Urothelium cell line (cell line): ENCODE measurements around the gene RNF126.
A peak's percentile ranks its signal among the peaks of the same experiment; 100 is the strongest.
"Not testable (repeated sequence)": the region's sequence is repeated elsewhere in the genome, so short reads cannot be mapped to it uniquely, and the experiment has no call there.

Experiments
- DNase-seq: peaks from one replicate; pipeline ENCODE4 v3.0.0; 2011; ENCODE audit warnings: low spot score, mixed read lengths
- FAIRE-seq: peaks from 2 replicates; lab custom pipeline; 2011; peaks lifted over from hg19 to GRCh38; lab: Jason Lieb, UNC

RNF126 gene

DNA sequence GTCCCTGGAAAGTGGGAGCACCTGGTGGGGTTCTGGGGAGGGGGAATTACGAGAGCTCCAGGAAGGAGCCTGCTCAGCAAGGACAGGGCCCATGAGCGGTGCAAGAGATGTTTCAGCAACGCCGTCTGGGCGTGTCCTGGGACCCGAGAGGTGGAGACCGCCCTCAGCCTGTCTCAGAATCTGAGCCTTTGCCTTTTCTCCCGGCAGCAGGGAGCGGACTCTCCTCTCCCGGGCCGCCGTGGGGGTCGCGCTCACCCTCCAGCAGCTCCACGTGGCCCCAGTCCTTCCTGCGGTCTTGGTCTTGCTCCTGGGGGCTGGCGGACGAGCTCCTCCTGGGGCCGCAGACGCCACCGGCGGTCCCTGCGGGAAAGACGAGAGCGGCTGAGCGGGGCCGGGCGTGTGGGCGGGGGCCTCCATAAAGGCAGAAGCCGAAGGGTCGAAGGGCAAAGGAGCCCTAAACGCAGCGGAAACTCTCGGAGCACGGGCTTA is 30.4 kb downstream of the RNF126 start:
- DNase-seq (peak; percentile 51), FAIRE-seq (no peak)

DNA sequence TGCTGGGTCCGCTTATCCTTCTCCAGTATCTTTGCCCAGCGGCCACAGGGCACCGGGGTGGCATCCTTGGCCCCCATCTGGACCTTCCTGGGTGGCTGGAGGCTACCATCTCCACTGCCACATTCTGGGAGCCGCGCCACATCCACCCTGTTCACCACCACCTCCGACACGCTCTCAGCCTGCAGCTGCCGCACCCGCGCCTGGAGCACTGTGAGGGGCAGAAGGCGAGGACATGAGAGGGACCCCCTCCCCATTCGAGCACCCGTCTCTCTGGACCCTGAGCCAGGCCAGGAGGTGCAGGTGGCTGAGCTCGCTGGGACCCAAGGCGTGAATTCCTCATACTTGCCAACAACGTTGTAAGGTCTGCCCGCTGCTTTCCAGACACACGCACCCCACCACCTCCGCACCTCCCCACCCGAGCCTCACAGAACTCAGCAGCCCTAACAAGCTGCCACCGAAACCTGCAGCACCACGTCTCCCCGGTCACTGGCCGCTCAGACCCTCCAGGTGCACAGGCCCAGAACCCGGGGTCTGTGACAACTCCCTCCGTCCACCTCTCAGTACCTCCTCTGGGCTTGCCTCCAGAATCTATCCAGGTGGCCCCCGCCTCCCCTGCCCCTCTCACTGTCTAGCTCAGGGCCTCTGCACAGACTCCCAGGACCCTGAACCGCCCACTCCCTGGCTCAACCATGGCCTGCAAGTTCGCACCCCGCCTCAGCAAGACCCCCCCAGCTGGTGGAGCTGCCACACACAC is 32.9 kb downstream of the RNF126 start:
- FAIRE-seq (no peak), DNase-seq (no peak)

DNA sequence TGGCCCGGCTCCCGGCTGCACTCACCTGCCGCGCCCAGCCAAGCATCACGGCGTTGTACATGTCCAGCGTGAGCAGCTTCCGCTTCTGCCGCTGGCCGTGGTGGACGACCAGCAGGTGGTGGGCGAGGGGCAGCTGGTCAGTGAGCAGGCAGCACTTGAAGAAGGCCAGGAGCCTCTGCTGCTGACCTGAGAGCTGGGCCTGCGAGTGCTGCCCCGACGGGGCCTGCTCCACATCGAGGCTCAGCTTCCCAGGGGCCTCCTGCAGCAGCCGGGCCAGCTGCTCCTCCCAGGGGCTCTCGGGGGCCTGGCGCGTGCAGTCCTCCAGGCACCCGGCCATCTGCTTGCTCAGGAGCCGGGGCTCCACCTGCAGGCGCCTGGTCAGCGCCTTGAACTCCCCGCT is 33.5 kb downstream of the RNF126 start:
- not testable (repeated sequence) for DNase-seq, FAIRE-seq

DNA sequence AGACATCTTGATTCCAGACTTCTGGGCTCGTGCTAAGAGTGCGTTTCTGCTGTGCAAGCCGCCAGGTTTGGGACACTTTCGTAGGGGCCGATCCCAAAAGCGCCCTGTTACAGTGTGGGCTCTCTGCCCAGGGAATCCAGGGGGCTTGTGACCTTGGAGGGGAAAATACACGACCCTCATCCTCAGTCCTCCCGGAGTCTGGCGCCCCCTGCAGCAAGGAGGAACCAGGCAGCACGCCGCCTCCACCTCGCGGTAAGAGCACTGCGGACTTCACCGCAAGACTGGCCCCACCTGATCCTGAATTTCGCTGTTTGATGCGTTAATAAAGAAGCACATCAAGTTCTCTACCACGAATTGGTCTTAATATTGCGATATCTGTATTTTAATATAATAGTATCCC is 34.8 kb downstream of the RNF126 start:
- FAIRE-seq: no peak
- no peak for DNase-seq

DNA sequence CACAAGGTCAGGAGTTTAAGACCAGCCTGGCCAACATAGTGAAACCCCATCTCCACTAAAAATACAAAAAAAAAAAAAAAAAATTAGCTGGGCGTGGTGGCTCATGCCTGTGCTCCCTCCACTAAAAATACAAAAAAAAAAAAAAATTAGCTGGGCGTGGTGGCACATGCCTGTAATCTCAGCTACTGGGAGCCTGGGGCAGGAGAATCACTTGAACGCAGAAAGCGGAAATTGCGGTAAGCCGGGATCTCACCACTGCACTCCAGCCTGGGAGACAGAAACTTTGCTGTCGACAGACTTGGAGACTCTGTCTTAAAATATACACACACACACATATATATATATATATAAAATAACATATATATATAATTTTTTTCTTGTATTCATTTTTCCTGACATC is 36.4 kb downstream of the RNF126 start:
- not testable (repeated sequence) for FAIRE-seq, DNase-seq

DNA sequence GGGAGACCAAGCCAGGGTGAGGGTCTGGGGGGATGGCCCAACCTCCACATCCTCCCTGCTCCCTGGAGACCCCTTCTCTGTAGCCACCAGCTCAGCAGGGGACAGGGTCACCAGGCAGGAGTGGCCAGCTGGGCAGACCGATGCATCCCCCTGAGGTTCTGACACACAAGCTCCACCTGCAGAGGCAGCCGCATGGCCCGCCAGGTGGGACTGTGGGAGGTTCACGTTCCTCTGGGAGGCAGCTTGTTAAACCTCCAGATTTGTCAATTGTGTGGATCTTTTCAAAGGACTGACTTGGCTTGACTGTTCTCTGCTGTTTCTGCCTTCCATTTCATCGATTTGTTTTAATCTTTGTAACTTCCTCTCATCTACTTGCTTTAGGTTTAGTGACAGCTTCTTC is 37.8 kb downstream of the RNF126 start:
- FAIRE-seq (no peak), DNase-seq (no peak)

DNA sequence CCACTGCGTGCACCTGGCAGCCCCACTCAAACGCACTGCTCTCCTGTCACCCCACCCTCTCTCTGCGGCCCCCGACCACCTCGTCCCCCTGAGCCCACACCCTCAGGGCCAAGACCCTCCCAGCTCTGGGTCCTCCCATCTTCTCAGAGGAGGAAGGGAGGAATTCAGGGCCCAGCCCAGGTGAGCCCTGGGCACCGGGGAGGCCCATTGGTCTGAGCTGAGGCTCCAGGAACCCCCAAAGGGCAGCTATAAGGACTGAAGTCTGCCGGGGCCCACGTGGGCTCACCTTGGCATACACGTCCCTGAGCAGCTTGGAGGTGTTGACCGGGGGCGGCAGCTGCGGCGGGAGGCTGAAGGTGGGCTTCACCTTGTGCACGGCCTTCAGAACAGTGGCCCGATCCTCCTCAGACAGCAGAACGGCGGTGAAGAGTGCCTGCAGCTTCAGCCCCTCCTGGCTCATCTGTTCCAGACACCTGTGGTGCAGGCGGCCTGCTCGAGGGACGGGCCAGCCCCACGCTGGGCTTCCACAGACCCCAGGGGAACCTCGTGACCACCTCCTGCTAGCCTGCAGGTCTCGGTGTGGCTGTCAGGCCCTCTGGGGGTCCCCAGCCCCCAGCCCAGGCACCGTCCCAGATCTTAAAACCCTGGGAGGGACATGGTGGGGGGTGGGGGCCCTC is 38.4 kb downstream of the RNF126 start:
- FAIRE-seq: peak; percentile 20

DNA sequence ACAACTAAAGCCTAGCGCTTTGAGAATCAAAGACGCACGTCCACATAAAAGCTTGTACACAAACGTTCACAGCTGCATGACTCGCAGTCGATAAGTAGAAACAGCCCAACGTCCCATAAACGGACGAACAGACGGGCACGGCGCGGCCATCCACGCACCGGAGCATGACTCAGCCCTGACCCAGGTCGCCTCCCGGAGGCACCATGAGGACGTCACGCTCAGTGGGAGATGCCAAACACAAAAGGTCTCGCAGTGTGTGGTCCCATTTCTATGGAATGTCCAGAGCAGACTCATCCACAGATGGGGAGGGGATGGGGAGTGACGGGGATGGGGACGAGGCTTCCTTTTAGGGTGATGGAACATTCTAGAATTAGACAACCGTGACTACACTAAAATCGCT is 39.0 kb downstream of the RNF126 start:
- no peak for DNase-seq
- FAIRE-seq: no peak

More for the DNA sequence above, 38.4 kb downstream of the RNF126 start:
- no peak for DNase-seq

DNA sequence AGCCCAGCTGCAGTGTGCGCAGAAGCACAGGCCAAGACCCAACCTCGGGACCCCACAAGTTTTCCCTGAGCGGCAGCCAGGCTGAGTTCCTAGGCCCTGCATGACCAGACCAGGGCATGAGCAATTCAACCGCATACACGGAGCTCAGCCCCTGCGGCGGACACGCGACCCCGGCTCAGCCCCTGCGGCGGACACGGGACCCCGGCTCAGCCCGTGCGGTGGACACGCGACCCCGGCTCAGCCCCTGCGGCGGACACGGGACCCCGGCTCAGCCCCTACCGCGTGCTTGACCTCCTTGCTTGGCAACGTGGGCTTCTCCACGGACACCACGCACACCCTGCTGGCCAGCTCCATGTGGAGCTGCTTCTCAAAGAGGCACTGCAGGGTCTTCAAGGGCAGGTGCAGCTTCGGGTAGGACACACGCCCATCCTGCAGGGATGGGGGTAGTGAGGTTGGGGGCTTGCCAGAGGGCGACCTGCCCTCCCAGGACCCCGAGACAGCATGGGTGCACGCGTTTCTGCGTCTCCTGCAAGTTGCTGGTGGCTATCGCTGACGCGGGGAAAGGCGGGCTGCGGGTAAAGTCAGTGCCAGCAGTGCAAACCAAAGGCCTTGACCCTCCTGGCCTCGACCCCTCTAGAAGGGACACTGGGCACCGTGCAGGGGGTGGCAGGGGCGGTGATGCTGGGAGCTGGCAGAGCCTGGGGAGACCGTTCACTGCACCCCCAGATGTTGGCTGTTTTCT is 39.7 kb downstream of the RNF126 start:
- DNase-seq (no peak), FAIRE-seq (no peak)

DNA sequence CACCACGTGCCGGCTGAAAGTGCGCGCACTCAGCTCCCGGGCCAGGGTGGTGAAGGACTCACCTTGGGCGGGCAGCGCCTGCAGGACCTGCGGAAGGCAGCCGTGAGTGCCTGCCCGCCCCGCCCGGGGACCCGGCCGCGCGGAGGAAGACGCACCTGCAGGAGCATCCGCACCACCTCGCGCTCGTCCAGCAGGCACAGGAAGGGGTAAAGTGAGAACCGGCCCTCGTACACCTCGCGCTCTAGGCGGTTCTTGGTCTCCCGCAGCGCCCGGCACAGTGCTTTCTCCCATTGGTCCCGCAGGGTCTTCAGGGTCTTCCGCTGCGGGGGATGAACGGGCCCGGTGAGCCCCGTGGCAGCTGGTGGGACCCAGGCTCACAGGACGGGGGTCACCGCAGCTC is 40.3 kb downstream of the RNF126 start:
- no peak for DNase-seq
- no peak for FAIRE-seq

DNA sequence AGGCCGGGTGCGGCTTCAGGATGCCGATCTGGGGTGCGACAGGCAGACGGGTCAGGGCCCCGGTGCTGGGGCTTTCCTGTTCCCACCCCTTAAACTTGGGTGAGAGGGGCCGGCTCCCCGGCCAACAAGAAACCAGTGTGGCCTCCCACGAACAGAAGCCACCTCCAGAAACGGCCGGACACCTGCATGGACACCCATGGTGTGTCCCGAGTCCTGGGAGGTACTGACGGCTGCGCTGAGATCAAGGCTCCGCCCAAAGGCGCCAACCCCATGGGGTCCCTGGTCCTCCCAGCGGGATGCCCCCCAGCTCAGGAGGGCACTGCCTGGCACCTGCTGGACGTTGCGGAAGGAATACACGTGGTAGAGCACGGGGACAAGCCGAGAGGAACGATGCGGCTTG is 41.2 kb downstream of the RNF126 start:
- no peak for FAIRE-seq
- no peak for DNase-seq

DNA sequence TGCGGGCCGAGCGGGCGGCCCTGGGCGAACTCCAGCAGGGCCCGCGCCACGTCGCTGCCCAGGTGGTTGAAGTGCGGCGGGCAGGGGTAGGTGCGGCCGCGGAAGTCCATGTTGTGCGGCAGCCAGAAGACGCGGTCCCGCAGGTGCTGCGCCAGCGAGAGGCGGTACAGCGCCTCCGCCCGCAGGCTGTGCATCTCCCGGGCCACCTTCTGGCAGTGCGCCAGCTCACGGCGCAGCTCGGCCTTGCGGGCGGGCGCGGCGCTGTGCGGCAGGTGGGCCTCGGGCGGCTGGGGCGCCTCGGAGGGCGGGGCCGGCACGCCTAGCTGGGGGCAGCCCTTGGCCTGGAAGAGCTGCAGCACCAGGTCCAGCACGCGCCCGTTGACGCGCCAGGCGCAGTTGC is 41.8 kb downstream of the RNF126 start:
- not testable (repeated sequence) for DNase-seq
- peak; percentile 44 for FAIRE-seq

DNA sequence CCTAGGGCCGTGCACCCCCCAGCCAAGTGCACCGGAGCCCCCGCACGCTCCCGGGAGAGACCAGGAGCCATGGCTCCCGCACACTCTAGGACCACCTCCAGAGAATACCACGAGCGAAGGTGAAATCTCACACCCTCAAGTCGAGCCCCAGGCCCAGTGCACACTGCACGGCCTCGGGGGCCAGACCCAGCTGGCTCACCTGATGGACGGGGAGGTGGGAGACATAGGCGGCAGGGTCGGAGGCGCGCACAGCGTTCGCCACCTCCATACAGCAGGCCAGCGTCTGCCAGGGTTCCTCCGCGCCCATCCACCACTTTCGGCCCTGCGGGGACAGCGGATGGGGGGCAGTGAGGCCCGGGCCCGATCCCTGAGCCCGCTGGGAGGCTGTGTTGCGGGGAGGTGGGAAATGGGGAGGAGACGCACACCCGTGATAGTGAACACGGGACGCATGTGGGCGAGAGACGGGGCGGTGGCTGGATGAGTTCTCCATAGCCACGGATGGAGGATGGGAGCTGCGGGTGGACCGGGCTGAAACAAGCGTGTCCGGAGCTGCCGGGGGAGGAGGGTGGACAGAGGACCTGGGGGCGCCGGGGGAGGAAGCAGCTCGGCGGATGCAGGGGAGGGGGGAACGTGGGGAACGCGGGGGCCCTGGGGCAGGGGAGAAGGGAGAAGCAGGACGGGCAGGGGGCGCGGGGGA is 42.7 kb downstream of the RNF126 start:
- FAIRE-seq (no peak), DNase-seq (no peak)

DNA sequence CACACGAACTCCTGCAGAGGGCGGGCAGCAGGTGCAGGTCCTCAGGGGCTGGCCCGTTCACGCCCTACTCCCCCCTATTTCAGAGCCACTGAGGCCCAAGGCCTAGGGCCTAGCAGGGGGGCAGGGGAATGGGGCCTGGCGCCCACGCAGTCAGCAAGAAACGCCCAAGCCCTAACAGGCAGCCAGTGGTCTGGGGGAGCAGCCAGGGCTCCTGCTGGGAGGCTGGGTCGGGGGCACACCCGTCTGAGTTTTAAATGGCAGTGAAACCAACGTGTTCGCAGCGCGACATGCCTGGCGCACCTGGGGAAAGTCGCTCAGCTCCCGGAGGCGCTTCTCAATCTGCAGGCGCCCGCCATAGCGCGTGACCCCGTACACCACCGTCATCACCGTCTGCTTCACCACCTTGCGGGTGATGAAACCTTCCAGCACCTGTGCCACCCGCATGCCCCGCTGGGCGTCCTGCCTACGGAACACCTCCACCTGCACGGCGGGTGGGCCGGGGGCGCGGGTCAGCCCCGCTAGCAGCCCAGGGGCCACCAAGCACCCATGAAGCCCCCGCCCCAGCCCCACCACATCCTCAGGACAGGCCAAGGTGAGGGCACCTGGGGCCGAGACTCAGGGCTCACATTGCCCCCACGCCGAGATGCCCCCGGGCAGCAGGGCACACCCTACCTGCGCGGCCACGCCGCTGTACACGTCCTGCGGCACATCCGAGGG is 43.6 kb downstream of the RNF126 start:
- no peak for DNase-seq

DNA sequence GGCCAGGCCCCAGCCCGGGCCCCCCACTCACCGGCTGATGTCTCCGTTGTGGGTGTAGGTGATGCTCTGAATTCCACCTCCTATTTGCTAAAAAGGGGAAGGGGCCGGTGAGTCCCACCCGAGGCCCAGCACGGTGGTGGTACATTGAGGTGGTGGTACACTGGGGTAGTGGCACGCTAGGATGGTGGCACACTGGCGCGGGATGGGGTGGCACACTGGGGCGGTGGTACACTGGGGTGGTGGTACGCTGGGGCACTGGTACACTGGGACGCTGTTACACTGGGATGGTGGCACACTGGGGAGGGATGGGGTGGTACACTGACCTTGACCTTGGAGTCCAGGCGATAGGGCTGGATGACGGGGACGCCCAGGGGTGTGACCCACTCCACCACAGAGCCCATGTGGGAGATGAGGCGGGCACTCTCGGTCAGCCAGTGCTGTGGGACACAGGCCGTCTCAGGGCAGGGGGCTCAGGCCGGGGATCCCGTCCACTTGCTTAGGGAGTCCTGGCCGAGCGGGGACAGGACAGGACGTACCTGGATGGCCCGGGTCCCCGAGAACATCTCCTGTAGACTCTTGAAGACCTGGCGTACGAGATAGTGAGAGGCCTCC is 44.2 kb downstream of the RNF126 start:
- no peak for DNase-seq
- no peak for FAIRE-seq

More for the DNA sequence above, 43.6 kb downstream of the RNF126 start:
- FAIRE-seq: no peak

DNA sequence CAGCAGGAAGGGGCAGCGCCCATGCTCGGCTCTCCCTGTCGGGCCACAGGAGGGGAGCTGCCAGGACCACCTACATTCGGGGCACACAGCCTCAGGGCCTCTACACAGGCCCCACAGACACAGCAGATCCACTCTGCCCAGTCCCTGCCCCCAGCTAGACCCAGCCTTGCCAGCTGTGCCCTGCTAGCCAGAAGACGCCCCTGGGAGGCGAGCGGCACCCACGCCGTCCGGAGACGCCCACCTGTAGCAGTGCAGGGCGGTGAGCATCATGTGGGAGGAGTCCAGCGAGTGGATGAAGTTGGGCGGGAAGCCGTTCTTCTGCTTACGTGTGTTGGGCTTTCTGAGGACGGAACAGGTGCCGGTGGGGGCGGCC is 44.8 kb downstream of the RNF126 start:
- DNase-seq (no peak), FAIRE-seq (no peak)

DNA sequence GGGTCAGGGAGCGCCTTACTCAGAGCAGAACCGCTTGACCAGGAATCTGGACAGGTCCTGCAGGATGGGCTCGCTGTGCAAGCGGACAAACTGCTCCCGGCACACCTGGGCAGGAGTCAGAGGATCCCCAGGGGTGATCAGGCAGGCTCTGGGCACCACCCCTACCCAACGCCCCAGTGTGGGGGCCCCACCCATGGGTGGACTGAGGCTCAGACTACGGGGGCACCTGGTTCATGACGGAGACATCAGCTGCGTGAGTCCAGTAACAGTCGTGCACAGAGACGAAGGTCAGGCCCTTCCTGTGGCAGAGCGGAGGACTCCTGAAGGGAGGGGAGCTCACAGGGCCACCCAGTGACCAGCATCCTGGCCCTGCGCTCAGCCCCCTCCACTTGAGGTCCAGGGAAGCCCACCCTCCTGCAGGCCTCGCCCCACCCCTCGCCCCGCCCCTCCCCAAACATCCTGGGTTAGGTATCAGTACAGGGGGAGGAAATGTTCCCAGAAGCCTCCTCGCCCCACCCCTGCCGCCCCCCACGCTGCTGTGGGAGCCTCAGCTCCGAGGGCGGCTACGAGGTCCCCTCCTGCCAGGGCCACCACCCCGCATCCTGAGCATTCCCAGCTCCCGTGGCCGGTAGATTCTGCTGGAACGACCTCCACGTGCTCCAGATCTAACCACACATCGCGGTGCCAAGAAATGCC is 45.3 kb downstream of the RNF126 start:
- FAIRE-seq (no peak), DNase-seq (no peak)

DNA sequence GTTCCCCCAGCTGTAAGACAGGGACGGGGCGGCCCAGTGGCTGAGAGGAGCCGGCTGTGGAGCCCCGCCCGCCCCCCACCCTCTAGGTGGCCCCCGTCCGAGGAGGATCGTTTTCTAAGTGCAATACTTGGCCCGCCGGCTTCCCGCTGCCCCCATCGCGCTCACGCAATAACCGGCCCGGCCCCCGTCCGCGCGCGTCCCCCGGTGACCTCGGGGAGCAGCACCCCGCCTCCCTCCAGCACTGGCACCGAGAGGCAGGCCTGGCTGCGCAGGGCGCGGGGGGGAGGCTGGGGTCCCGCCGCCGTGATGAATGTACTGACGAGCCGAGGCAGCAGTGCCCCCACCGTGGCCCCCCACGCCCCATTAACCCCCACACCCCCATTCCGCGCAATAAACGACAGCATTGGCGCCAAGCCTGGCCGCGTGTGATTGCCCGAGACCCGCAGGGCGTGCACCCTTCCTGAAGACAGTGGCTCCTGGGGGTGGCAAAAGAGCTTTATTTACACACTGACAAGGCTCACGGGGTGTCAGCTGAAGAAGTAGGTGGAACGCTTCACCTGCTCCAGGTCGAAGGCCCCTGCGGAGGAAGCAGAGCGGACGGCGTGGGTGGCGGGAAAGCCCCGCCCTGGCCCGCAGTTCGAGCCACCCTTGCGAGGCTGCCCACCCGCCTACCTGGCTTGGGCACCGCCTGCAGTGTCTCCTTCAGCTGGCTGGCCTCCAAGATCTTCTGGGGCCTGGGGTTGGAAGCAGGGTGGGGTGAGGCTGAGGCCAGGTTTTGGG is 46.1 kb downstream of the RNF126 start:
- FAIRE-seq (no peak), DNase-seq (no peak)
